GM03348 (cell line): ENCODE data around the gene ASXL2.

ENCODE experiments used
- DNase-seq: peaks from one replicate; pipeline ENCODE4 v3.0.0; 2012; ENCODE audit warnings: low spot score

Gene ASXL2

DNA sequence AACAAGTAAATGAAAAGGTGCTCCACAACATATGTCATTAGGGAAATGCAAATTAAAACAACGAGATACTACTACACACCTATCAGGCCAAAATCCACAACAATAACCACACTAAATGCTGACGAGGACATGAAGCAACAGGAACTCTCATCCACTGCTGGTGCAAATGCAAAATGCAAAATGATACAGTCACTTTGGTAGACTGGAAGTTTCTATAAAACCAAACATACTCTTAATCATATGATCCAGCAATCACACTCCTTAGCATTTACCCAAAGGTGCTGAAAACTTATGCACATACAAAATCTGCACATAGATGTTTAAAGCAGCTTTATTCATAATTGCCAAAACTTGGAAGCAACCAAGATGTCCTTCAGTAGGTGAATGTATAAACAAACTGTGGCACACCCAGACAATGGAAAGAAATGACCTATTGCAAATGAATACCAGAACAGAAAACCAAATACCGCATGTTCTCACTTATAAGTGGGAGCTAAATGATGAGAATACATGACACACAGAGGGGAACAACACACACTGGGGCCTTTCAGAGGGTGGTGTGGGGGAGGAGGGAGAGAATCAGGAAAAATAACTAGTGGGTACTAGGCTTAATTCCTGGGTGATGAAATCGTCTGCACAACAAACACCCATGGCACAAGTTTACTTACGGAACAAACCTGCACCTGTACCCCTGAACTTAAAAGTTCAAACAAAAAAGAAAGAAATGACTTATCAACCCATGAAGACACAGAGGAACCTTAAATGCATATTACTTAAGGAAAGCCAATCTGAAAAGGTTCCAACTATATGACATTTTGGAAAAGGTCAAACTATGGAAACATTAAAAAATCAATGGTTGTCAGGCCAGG lies 80.4 kb downstream of the ASXL2 start:
- no peak for DNase-seq

DNA sequence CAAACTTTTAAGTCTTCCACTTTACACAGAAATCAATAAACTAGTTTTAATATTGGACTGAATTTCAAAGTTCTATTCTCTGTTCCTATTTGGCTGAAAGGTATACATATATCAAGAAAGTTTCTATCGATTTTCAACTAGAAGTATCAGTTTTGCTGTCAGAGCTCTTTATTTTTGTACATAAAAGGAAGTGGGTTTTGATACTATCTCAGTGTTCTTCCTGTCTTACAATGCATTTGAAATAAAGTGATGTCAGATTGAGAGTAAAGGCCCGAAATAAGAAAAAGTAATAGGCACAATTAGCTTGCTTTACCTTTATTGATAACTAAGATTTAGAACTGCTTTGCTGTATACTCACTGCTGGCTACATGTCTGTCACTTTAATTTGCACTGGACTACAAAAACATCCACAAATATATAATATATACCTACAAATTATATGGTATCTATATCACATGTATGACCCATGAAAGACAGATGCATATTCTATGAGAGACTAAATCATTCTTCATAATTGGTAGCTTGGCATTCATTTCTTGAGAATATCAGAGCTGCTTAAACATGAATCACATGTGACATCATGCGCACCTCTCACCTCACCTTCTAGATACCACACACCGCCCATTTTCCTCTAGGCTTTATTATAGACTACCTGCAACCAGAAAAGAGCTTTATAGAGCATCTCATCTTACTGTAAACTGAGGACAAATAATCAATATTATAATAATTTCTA lies 83.6 kb downstream of the ASXL2 start:
- DNase-seq = no peak

DNA sequence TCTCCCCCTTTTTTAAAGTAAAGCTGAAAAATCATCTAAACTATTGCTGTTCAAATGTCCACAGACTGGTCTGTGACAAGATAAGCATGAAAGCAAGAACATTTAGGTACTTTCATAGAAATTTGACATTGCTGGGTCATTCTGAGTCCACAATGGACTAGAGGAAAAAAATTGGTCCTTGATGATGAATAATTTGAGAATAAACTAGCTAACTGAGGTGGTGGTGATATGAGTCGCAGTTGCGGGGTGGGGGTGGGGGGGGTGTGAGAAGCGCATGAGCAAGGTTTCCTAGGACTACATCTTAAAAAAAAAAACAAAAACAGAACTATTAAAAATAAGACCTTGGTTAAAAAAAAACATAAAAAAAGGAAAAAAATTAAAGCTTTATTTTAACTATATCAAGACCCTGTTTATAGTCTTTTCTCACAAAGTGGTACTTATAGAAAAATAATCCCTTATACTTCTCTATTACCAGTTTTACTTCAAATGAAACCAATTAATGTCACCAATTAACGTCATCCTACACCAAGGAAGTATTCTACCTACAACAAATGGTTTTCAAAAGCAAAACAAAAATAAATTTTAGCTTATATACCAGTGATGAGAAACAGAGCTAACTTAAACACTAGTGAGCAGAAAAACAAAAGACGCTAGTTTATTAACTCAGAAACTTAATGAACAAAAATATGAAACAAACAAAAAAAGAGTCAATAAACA lies 88.1 kb downstream of the ASXL2 start:
- DNase-seq = no peak

DNA sequence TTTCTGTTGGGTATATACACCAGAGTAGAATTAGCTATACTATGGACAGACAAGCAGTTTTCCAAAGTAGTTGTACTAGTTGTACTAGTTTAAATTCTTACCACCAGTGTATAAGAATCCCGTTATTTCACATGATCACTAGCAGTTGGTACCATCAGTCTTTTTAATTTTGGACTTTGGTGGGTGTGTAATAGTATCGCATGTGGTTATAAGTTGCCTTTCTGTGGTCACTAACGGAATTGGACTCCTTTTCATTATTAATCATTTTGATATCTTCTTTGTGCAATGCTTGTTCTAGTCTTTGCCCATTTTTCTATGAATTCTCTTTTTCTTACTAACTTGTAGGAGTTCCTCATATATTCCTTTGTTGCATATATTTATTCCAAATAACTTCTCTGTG lies 89.8 kb downstream of the ASXL2 start:
- no peak for DNase-seq

DNA sequence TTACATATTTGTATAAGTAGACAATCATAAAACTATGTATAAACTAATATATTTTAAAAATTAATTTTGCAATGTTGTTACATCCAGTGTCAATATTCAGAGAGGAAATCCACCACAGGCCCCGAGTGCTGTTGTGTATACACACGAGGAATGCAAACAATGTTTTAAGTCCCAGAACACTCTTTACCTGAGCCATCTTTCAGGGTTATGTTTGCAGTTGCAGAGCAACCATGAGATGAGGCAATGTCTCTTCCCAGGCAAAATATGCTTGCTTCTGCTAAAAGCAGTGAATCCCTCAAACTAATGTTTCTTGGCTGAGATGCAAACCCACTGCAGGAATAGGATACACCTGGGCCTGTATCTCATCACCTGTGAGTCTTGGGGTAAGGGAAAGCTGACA lies 91.3 kb downstream of the ASXL2 start:
- no peak for DNase-seq

DNA sequence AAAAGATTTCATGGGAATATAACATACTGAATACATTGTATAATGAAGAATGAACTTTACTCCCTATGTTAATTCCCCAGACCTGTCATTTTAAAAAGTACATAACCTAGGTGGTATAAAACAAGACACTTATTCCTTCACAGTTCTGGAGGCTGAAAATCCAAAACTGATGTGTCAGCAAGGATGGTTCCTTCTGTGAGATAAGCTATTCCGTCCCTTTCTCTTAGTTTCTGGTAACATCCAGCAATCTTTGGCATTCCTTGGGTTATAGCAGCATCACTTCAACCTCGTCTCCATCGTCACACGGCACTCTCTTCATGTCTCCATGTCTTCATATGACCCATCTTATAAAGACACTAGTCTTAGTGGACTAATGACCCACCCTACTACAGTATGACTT lies 93.9 kb downstream of the ASXL2 start:
- DNase-seq = no peak

DNA sequence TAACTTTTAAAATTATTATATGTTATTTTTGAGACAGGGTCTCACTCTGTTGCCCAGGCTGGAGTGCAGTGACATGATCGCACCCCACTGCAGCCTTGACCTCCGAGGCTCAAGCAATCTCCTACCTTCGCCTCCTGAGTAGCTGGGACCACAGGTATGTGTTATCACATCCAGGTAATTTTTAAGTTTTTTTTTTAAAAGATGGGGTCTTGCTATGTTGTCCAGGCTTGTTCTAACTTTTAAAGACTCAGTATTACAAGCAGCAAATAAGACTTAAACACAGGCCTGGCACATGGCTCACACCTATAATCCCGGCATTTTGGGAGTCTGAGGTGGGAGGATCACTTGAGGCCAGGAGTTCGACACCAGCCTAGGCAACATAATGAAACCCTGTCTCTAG lies 101.2 kb downstream of the ASXL2 start:
- DNase-seq = no peak

DNA sequence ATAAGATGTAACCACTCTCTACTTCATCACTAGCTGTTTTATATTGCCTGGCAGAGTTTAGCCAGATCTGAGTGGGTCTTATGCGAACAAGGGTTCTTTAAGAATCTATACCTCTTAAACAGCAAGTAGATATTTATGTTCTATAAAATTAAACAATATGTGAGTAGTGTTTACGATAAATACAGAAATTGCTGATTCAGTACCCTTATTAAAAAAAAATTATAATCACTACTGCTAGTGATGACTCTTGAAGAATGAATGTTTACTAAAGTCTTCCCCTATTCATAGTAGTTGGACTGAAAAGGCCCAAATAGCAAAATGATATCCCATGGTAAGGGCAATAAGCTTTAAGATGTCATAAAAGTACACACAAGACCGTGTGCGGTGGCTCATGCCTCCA lies 106.2 kb downstream of the ASXL2 start:
- DNase-seq = no peak

DNA sequence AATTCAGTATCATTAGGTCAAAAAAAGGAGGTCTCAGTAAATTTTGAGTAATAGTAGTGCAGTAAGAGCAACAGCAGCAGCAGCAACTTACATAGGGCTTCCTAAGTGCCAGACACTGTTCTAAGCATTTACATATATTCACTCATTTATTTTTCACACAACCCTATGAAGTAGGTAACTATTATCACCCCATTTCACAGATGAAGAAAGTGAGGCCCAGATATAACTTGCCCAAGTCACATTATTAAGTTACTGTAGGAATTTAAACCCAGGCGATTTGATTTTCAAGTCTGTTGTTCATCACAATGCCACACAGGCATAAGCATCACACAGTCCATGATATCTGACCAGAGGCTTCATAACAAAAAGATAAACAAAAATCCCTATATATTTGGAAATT lies 114.7 kb downstream of the ASXL2 start:
- no peak for DNase-seq

DNA sequence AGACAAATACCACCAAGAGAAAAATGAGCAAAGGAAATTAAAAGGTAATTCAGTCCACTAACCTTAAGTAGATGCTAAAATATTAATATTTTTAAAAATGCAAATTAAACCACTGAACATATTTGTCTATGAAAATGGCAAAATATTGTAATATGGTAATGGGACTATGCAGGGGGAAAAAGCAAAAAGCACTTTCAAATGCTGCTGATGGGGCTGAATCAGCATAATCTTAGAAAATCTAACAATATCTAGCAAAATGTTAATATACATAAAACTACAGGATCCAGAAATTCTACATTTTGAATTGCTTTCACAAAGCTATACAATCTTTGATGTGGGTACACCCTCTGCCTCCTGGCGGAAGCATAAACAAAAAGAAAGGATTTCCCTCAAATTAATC lies 118.0 kb downstream of the ASXL2 start:
- no peak for DNase-seq

DNA sequence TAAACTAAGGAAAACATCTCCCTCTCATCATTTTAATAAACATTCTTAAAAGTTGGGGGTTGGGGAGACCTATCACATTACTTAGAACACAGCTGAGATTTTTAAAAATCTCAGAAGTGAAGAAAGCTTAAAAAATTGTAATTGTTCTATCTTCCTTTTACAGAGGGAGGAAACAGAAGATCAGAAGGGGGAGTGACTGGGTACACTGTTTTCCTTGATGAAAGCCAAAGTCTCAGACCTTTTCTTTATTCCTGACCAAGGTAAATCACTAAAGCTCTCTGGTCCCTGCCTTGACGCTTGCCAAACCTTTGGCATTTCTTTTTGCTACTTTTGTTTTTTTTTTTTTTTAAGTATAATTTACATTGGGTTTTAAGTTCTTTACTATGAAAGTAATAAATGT lies 119.9 kb downstream of the ASXL2 start:
- no peak for DNase-seq

DNA sequence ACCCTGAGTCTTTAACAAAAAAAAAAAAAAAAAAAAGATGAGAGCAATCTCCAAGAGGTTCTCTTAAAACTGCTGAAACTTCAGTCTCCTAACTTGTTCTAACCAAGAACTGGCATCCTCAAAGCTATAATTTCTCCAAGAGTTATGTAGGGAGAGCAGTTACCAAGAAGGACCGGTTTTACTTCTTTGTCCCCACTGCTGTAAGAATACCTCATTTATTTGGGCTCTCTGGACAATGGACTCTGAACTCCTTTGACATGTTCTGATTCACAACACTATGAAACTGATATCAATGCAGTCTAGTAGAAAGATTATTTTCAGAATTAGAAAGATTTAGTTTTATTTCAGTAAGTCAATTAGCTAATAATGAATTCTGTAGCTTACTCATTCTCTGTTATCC lies 120.4 kb downstream of the ASXL2 start:
- no peak for DNase-seq

DNA sequence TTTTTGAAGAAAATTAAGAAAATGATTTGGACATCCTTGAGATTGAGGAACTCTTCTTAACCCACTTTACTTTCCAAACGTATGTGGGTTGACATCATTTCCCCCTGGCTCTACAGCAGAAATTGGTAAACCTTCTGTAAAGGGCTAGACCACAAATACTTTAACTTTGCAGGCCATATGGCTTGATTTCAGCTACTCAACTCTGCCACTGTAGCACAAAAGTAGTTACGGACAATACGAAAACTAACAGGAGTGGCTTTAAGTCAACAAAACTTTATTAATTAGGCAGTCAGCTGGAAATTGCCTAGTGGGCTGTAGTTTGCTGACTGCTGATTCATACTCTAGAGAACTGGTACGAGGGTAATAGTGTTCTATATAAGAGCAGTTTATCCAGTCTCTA lies 121.8 kb downstream of the ASXL2 start:
- DNase-seq = no peak

DNA sequence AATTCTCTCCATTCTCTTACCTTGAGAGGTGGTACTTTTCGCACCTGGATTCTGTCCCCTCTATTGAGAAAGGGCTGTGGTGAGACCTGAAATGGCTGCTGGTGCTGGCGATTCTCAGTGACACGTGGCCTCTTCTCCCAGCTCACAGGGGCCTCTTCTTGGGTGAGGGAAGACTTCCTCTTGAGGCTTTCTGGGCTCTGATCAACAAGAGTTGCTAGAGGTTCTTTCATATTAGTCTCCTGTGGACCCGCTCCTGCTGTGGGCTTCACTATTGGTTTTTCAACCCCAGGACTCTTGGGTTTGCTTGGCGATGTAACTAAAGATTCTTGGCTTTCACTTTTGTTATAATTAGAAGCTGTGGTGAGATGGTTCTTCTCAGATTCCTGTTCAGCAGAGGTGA lies 128.6 kb downstream of the ASXL2 start:
- no peak for DNase-seq

DNA sequence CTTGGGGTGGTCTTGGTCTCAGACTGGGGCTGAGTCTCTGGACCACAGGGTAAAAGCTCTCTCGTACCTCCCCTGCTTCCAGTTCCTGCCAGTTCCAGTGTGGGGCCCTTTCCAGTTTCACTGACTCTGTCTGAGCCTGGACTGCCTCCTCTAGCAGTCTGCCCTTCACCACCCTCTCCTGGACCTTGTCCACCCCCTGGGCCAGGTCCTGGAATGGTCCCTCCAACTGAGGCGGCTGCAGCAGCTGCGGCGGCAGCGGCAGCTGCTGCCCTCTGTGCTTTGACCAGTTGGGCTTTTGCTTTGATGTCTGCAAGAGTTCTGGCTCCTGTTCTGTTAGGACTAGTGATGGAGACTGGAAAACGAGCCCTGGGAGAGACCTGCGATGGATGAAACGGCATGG lies 134.2 kb downstream of the ASXL2 start:
- no peak for DNase-seq

DNA sequence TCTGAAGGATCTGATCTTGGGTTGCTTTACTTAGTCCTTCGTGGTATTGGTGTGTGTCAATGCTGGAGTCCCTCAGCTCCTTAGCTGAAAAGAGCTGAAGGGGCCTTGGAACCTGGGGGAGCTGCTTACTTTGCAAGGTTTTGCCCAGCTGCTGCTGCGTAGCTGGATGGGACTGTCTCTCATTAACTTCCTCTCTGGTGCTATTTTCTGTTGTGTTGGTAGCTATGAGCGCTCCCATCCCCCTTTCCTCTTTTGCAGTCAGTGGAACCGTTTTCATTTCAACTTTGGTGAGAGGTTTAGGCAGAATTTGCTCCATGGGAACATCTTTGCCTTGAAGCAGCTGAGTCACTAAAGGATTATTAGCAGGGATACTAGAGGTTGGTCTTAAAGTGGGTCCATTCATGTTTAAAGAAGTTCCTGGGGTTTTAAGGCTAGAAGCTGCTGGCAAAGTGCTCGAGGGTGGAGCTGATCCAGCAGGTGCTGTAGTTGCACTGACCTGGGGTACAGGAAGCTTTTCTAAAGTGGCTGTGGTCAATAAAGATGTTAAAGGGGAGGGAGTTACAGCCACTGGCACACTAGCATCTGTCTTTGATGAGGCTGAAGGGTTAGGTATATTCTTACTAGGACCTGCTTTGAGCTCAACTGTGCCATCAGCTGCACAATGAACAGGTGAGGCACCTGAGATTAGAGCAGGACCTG lies 135.0 kb downstream of the ASXL2 start:
- no peak for DNase-seq

DNA sequence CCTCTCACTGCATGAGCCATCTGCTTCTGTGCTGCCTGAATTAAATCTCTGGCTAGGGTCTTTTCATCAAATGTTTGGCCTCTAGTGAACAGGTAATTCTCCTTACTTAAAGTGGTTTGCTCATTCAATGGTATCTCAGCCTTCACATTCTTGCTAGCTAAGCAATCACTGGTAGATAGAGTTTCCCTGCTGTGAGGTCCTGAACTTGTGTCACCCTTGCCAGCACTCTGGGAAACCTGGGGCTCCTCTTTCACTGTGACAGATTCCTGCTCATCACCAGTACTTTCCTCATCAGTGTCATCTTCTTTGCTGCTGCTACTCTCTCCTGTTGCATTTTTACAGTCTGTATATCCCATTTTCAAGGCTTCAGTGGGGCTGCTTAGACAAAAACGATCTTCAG lies 135.8 kb downstream of the ASXL2 start:
- no peak for DNase-seq

DNA sequence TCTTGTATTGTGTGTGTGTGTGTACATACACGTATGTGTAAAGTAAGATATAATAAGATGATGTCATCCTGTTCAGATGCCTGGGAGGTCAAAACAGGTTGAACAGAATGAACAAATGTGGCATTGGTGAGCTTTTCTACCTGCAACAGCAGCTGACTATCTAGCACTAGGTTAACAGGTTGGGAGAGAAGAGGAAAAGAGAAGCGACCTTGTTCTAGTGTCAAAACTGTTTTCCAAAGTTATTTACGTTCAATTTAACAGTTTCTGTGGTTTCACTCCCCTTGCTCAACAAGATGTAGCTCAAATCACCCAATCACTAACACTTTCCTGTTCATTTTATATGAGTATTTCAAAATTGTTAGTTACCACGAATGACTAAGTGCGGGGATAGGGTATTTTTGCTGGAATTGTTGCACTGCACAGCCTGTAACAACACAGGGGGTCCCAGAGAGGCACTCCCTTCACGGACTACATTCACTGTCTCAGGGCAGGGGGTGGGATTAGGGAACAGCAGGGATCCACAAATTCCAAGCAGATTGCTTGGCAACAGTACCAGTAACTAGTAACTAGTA lies 137.4 kb downstream of the ASXL2 start:
- no peak for DNase-seq

DNA sequence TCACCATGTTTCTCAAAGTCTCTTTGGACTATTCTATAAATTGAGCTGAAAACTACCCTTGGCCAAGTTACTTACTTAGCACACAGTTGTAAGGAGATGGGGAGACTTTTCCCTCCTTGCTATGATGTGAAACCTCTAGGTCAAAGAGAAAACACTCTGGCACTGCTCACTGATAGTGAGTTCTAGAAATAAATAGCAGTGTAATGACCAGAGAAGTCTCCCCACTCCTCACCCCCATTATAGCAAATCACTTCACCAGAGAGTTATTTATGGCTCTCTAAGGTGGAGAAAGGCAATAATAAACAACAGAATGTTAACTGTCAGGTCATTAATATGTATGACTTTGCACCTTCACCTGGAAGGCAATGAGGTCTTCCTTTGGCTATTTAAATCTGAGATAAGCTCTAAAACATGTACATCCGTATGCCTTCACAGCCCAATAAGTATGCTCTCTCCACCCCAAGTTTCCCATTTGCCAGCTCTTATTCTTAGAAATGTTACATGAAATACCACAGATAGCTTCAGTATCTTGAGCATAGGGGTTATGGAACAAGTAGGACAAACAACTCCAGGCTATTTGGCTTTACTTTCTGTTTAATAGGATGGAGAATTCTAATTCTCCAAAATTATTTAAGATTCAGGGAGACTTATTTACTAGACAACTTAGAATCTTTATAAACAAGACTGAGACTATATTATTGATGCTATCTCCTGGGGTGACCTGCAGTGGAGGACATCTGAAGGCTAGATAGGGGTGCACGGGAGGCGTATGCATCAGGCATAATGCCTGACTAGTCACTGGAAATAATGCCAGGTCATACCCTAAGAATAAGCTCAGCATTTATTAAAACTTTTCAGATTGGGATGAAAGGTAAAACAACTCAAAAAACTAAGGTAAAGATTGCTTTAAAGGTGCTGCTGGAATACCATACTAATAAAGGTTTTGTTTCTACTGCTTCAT lies 139.6 kb downstream of the ASXL2 start:
- DNase-seq = no peak

DNA sequence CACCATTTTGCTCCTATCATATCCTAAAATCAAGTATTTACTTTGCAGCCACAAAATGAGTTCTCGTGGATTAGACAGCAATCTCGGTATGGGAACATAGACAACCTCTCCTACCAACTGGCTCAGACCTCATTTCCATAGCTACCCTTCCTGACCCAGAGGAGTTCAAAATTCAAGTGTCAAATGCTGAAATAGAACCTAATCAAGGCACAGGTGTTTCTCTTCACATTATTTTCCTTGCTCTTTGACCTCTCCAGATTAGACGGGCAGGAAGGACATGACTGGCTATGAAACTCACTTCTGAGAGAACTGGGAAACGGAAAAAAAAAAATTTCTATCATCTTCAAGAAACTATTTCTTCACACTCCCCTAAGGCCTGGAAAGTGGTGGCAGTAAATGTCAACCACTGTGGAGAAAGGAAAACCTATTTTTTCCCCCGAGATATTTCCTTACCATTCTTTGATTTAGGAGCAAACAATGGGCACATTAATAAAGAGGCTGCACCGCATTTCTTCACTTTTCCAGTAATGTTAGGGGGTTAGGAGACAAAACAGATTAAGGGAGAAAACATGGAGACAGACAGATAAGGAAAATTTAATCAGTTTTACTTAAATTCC lies 141.3 kb downstream of the ASXL2 start:
- DNase-seq = no peak
